ENCODE data around the gene RLN2. TPM values are rescaled to one million over a fixed set of nuclear protein-coding genes. Genes with fewer than 3 reads are reported as not detected.
"Not testable (repeated sequence)": the region's sequence is repeated elsewhere in the genome, so short reads cannot be mapped to it uniquely, and the experiment has no call there.

RLN2 gene, protein sequence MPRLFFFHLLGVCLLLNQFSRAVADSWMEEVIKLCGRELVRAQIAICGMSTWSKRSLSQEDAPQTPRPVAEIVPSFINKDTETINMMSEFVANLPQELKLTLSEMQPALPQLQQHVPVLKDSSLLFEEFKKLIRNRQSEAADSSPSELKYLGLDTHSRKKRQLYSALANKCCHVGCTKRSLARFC
- 1 to 10 TPM; 3.0 to 4.3 (median 3.6) TPM for polyA plus RNA-seq (ENCODE audit: insufficient read length in 4 of 4)

DNA sequence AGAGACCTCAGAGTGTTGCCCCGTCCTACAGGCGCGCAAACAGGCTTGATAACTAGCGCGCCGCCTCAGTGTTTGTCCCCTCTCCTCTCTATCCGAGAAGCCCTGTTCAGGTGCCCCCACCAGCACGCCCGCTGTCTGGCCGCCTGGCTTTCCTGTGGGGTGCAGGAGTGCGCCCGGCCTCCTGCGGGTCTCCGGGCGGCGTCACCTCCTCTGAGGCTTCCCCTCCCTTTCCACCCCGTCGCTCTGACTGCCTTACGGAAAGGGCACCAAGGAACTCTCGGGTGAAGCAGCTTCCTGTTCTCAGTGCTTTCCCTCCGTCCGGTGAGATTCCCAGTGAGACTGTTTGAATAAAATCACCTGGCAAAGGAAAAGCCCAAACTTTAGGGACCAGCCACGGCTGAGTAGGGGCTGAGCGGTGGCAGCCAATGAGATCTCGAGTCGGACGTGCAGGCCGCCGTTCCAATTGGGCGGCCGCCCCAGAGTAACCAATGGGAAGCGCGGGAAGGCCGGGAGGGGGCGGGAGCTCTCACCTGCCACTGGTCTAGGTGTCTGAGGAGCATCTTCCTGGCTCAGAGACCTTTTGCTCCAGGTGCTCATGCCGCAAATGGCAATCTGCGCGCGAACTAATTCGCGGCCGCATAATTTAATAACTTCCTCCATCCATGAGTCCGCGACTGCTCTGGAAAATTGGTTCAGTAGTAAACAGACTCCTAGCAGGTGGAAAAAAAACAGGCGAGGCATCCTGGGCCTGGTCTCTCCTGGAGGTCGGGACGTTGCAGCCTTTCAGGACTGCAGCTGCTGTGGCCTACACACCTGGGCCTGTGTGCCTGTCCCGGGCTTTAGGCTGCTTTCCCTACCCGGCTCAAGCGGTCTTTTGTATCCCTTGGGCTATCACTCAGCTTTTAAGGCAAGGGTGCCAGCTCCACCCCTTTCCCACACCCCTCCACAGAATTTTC is at the start of gene RLN2:
TSS of gene RLN2 (minus strand) at position 877 of the 956 bp plus-strand sequence. CDS start at position 741, 136 bp downstream.
- DNase-seq (ENCODE audit: low read depth in 4 of 4, low spot score in 2 of 4): peak in 2 of 4 donors; percentile 1 to 17

DNA sequence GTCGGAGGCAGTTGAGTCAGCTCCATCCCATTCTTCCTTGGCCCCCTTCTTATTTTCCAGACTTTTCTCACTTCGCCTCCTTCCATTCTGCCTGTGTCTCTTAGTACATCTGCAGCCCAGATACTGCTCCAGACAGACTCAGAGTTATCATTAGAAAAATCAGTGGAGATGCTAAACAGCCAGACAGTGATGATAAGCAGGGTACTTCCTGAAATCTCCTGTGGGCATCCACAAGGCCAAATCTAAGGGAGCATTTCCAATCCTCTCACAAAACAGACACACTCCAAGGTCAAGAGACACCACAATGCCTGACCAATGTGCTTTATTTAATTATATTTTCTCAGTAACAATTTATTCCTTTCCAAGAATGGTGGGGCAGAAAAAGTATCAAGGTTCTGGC is 49.7 kb upstream of the RLN2 start:
- no peak for DNase-seq (ENCODE audit: low read depth in 4 of 4, low spot score in 2 of 4)

DNA sequence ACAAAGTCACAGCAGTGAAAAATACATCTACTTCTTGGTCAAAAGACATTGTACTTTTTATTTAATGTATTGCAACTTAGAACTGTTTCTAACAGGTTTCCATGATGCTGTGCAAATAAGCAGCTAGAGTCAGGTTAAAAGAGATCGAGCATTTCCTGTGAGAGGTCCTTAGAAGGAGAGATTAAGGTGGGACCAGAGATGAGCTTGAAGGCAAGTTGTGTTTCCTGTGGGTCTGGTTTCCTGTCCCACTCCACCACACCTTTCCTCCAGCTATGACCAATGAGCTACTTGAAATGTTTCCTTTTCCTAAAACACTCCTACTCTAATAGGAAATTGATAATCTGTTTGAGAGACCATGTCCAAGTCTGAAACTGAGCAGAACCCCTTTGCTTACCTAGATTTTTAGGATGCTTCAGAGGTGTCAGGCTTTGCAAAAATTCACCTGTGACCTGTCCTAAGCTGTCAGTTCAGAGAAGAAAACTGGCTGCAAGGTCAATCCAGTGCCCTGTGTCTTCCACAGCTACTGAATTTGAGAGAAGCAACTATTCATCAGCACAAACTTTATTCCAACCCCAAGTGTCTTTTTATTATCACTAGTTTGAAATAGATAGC is 48.2 kb upstream of the RLN2 start:
- no peak for DNase-seq (ENCODE audit: low read depth in 4 of 4, low spot score in 2 of 4)

DNA sequence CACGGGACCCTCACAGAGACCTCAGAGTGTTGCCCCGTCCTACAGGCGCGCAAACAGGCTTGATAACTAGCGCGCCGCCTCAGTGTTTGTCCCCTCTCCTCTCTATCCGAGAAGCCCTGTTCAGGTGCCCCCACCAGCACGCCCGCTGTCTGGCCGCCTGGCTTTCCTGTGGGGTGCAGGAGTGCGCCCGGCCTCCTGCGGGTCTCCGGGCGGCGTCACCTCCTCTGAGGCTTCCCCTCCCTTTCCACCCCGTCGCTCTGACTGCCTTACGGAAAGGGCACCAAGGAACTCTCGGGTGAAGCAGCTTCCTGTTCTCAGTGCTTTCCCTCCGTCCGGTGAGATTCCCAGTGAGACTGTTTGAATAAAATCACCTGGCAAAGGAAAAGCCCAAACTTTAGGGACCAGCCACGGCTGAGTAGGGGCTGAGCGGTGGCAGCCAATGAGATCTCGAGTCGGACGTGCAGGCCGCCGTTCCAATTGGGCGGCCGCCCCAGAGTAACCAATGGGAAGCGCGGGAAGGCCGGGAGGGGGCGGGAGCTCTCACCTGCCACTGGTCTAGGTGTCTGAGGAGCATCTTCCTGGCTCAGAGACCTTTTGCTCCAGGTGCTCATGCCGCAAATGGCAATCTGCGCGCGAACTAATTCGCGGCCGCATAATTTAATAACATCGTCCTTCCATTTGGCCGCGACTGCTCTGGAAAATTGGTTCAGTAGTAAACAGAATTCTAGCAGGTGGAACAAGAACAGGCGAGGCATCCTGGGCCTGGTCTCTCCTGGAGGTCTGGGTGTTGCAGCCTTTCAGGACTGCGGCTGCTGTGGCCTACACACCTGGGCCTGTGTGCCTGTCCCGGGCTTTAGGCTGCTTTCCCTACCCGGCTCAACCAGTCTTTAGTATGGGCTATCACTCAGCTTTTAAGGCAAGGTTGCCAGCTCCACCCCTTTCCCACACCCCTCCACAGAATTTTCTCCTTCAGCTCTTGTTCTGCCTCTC is 34.8 kb upstream of the RLN2 start, which contains the start of gene RLN1:
TSS of gene RLN1 (minus strand) at position 885 of the 990 bp plus-strand sequence. CDS start at position 755, 130 bp downstream.
- DNase-seq (ENCODE audit: low read depth in 4 of 4, low spot score in 2 of 4): peak in 2 of 4 donors; percentile 1 to 6

DNA sequence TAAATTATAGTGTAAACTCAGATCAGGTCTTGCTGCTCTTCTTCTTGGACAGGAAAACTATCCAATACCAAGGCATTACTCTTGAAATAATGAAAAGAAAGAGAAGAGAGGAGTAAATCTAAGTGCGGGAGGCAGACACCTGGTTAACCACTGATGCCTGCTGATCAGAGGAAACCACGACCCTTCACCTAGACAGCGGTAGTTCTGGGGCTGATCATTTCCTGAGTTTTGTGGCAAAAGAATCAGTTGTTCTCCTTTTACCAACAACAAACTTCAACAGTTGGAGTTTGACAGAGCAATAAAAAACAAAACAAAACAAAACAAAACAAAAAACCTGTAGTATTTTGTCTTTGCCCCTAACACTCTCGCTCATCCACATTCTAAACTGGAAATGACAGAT is 32.2 kb upstream of the RLN2 start:
- DNase-seq (ENCODE audit: low read depth in 4 of 4, low spot score in 2 of 4): no peak

DNA sequence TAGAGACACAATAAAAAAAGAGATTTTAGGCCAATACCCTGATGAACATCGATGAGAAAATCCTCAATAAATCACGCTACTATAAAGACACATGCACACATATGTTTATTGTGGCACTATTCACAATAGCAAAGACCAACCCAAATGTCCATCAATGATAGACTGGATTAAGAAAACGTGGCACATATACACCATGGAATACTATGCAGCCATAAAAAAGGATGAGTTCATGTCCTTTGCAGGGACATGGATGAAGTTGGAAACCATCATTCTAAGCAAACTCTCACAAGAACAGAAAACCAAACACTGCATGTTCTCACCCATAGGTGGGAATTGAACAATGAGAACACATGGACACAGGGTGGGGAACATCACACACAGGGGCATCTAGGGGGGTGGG is 26.8 kb upstream of the RLN2 start:
- not testable (repeated sequence) for DNase-seq (ENCODE audit: low read depth in 4 of 4, low spot score in 2 of 4)

DNA sequence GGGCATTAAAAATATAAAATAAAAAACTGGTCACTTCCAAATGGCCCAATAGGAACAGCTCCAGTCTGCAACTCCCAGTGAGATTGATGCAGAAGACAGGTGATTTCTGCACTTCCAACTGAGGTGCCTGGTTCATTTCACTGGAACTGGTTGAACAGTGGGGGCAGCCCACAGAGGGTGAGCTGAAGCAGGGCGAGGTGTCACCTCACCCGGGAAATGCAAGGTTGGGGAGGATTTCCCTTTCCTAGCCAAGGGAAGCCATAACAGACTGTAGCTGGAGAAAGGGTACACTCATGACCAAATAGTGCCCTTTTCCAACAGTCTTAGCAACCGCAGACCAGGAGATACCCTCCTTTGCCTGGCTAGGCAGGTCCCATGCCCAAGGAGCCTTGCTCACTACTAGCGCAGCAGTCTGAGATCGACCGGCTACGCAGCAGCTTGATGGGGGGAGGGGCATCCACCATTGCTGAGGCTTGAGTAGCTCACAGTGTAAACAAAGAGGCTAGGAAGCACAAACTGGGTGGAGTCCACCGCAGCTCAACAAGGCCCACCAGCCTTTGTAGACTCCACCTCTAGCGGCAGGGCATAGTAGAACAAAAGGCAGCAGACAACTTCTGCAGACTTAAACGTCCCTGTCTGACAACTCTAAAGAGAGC is 22.5 kb upstream of the RLN2 start:
- no peak for DNase-seq (ENCODE audit: low read depth in 4 of 4, low spot score in 2 of 4)

DNA sequence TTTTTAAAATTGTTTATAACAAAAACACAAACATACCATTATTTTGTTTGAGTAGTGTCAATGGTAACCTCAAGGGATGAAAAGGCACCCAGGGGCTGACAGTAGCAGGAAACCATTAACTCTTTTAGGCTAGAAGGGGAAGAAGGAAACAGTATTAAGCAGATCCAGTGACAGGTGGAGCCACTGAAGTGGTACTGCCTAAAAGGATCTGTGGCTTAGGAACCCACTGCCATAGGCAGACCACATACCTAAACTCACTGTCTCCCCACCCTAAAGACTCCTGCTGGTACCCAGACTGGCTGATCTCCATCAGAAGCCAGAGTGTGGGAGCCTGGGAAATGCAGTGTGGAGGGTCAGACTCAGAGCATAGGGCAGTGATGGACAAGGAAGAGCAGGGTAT is 21.7 kb upstream of the RLN2 start:
- DNase-seq (ENCODE audit: low read depth in 4 of 4, low spot score in 2 of 4): no peak

DNA sequence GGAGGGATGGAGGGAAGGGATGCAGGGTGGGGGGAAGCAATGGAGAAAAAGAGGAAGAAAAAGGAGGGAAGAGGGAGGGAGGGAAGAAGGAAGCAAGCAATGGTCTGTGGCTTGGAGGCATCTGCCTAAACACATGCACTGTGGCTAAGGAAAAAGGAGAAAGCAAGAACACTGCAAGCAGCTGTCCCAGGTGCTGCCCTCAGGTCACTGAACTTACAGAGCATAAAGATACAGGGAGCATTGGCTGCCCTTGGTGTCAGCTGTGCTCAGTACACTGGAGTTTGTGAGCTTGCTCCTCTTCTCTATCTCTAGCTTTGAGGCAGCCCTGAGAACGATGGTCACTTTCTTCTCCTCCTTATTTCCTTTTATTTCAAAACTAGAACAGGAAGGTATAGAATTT is 17.1 kb upstream of the RLN2 start:
- DNase-seq (ENCODE audit: low read depth in 4 of 4, low spot score in 2 of 4): not testable (repeated sequence)

DNA sequence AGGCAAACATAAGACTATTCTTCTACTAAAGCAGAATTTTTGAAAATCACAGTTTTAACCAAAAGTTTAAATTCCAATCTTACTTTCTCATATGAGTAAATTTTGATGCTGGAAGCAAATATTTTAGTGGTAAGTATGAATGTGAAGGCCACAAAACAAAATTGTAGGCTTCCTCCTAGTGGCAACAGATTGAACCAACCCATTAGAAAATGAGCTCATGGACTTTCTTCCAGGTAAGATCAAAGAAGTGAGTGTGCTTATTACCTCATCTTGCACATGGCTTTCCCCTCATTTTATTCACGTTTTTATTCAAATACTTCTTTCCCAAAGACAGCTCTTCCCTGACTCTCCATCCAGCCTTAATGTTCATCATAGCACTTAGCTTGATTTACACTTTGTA is 16.5 kb upstream of the RLN2 start:
- DNase-seq (ENCODE audit: low read depth in 4 of 4, low spot score in 2 of 4): no peak

DNA sequence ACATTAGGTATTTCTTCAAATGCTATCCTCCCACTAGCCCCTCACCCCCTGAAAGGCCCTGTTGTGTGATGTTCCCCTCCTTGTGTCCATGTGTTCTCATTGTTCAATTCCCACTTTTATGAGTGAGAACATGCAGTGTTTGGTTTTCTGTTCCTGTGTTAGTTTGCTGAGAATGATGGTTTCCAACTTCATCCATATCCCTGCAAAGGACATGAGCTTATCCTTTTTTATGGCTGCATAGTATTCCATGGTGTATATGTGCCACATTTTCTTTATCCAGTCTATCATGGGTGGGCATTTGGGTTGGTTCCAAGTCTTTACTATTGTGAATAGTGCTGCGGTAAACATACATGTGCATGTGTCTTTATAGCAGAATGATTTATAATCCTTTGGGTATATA is 11.9 kb upstream of the RLN2 start:
- not testable (repeated sequence) for DNase-seq (ENCODE audit: low read depth in 4 of 4, low spot score in 2 of 4)

DNA sequence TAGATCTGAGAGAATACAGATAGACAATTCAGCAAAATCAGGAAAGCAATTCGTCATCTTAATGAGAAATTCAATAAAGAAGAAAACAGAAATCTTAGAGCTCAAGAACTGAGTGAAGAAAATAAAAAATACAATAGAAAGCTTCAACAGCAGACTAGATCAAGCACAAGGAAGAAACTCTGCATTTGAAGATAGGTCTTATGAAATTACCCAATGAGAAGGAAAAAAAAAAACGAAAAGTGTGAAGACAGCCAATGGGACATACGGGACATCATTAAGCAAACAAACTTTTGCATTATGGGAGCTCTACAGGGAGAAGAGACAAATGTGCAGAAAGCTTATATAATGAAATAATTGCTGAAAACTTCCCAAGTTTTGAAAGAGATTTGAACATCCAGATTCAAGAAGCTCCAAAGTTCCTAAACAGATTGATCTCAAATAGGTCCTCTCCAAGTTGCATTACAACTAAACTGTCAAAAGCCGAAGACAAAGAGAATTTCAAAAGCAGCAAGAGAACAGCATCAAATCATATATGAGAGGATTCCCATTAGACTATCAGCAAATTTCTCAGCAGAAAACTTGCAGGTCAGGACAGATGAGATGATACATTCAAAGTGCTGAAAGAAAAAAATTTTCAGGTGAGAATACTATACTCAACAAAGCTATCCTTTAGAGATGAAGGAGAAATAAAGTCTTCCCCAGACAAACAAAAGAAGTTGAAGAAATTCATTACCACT is 10.8 kb upstream of the RLN2 start:
- DNase-seq (ENCODE audit: low read depth in 4 of 4, low spot score in 2 of 4): no peak

DNA sequence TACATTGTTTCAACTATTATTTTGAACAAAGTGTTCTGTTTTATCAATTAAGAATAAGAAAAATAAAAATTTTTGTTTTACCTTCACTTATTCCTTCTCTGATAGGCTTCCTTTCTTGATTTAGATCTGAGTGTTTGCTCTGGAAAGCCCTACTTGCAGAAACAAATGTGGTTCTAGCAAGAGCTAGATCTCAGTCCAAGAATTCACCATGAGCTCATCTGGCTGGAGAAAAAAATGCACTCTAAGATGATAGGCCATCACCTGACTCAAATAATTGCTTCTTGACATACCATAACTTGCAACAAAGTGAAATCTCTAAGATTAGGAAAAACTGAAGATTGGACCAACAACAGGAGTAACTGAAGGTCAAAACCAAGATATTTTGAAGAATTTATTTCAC is 6.3 kb upstream of the RLN2 start:
- no peak for DNase-seq (ENCODE audit: low read depth in 4 of 4, low spot score in 2 of 4)

DNA sequence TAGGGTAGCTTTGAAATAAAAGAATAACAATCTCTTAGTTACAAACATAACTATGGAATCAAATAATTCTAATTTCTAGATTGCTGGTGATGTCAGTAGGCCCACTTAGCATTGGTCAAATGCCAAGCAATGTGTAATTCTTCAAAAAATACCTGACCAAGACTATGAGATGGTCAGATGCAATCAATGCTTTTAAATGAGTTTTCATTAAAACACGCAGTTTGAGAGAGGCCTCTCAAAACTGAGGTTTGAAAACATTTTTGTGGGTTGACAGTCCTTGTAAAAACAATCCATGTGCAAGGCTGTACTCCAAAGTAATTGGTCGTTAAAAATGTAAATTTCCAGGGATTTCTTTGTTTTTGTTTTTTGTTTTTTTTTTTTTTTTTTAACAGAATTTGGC is 1.2 kb upstream of the RLN2 start:
- DNase-seq (ENCODE audit: low read depth in 4 of 4, low spot score in 2 of 4): no peak

DNA sequence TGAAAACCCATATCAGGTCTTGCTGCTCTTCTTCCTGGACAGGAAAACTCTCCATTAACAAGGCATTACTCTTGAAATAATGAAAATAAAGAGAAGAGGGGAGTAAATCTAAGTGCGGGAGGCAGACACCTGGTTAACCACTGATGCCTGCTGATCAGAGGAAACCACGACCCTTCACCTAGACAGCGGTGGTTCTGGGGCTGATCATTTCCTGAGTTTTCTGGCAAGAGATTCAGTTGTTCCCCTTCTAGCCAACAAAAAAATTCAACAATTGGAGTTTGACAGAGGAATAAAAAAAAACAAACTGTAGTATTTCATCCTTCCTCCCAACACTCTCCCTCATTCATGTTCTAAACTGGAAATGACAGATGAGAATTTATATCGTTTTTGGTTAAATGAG is 3.0 kb downstream of the RLN2 start:
- no peak for DNase-seq (ENCODE audit: low read depth in 4 of 4, low spot score in 2 of 4)

DNA sequence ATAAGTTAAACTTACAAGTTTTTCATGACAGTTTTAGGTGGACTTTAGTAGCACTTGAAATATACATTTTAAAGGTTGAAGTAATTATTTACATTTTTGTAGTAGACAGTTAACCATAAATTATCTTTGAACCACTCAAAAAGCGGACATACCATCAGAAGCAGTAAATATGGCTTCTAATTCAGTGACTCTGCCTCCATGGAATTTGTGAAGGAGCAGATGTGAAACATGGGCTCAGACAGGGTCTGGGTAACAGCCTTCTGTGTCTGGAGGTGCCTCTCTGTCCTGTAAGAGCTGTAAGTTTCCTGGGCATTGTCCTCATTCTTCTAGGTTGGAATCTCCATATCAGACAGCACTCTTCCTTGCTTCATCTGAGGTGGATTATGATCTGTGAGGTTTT is 12.4 kb downstream of the RLN2 start:
- no peak for DNase-seq (ENCODE audit: low read depth in 4 of 4, low spot score in 2 of 4)

DNA sequence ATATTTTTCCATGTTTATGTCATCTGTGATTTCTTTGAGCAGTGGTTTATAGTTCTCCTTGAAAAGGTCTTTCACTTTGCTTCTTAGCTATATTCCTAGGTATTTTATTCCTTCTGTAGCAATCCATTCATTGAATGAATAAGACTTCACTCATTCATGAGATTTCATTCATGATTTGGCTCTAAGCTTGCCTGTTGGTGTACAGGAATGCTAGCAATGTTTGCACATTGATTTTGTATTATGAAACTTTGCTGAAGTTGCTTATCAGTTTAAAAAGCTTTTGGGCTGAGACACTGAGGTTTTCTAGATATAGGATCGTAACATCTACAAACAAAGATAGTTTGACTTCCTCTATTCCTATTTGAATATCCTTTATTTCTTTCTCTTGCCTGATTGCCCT is 15.9 kb downstream of the RLN2 start:
- DNase-seq (ENCODE audit: low read depth in 4 of 4, low spot score in 2 of 4): no peak

DNA sequence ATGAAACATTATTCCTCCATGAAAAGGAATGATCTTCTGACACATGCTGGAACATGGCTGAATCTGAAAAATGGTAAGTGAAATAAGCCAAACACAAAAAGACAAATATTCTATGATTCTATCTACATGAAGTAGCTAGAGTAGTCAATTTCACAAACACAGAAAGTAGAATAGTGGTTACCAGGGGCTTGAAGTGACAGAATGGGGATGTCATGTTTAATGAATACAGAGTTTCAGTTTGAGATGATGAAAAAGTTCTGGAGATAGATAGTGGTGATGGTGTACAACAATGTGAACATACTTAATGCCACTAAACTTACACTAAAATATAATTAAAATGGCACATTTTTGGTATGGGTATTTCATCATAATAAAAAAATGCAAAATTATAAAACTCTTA is 18.3 kb downstream of the RLN2 start:
- DNase-seq (ENCODE audit: low read depth in 4 of 4, low spot score in 2 of 4): no peak

DNA sequence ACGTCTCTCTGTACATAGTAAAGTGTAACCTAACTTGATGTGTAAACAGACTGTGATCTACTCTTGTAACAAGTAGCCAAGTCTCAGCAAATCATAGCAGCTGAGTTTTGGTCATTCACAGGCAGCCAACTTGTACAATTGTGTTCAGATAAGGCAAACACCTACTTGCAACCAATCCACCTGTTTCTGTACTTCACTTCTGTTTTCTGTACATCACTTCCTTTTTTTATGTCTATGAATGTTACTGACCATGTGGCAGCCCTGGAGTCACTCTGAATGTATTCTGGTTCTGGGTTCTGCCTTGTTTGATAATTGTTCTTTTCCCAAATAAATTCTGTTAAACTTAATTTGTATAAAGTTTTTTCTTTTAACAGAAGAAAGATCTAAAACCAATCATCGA is 26.0 kb downstream of the RLN2 start:
- no peak for DNase-seq (ENCODE audit: low read depth in 4 of 4, low spot score in 2 of 4)
